GM21825 (cell line): ENCODE results near the gene C1QTNF1.

Experiments
- ATAC-seq: cut with Tn5 transposase; IDR thresholded peaks from one replicate; pipeline ENCODE4 v1.9.1; 2021; ENCODE audit warnings: mild to moderate bottlenecking, moderate library complexity; ENCODE audit not compliant: unreplicated experiment

C1QTNF1 gene

DNA sequence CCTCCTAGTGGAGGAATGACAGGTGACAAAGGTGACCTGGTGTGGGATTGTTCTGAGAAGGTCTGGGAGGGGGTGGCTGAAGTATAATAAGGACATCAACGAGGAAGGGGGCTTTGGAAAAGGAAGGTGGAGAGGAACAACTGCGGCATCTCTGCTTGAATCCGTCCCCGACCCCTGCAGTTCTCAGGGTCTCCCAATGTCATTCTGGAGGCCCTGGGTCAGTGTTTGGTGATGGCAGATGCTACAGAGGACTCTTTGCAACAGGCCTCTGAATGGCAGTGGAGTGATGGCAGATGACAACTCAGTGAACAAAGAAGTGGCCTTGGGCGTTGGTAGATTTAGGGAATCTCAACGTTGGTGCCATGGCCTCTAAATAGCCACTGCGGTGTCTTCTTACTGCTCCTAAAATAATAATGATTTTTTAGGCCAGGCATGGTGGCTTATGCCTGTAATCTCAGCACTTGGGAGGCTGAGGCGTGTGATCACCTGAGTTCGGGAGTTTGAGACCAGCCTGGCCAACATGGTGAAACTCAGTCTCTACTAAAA lies 52.0 kb downstream of the C1QTNF1 start:
- no peak for ATAC-seq

DNA sequence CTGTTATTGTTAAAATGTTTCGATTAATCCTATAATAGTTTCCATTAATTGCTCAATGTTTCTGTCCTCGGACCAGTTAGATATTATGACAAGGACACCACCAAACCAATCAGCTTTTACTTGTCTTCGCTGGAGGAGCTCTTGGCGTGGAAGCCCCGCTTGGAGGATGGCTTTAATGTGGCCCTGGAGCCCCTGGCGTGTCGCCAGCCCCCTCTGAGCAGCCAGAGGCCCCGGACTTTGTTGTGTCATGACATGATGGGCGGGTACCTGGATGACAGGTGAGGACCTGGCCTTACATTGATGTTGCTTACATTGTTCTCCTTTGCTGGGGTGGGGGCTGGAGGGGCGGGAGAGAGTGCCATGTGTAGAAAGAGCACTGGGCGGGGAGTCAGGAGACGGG lies 53.6 kb downstream of the C1QTNF1 start:
- no peak for ATAC-seq

DNA sequence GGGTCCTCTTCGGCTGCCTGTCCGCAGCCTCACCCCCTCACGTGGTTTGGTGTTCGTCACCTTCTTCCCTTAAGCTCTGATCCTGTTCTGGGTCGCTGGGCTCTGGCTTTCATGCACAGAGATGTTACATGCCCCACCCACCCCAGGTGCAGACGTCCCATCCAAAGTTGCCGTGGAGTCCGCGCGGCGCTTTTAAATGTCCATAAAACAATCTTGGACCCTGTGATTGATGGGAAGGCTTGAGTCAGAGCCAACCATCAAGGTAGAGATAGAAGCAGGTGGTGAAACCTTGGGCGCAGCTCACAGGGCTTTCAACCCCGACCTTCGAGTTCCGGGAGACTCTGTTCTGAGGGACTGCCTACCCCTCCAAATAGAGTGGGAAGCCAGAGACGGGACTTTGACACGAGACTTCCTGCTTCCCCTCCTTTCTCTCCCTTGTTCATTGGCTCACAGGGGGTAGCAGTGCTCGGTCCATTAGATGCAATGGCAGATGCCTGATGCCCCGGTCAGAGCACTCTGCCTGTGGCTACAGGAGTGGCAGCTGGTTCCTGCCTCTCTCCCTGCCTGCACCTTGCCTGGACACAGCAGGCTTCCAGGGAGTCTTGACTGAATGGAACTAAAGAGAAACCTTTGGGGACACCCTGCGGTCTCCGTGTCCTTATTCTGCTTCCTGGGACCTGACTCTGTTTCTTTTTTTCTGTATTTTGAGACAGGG lies 54.7 kb downstream of the C1QTNF1 start:
- ATAC-seq, result no peak

DNA sequence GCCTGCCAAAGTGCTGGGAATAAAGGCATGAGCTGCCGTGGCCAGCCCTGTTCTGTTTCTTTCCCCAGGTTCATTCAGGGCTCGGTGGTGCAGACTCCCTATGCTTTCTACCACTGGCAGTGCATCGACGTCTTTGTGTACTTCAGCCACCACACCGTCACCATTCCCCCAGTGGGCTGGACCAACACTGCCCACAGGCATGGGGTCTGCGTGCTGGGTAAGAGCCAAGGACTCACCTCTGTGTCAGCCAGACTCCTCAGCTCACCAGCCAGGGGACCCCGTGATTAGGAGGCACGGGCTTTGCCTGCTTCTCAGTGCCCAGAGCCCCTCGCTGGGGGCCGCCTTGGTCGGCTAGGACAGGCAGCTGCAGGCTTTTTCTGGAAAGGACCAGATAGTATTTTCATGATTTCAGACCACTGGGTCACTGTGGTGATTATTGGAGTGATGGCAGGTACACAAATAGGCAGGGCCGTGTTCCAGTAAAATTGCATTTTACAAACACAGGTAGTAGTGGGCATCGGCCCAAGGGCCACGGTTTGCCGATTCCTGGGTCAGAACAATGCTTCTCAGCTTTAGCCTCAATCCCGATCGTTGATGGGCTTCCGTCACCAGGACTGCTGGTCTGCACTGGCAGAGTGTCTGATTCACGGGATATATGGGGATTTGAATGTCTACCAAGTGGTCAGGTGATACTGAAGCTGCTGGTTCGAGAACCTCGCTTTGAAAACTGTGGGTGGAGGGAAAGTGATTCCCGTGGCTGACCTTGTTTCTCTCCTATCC lies 55.6 kb downstream of the C1QTNF1 start:
- ATAC-seq, result no peak

DNA sequence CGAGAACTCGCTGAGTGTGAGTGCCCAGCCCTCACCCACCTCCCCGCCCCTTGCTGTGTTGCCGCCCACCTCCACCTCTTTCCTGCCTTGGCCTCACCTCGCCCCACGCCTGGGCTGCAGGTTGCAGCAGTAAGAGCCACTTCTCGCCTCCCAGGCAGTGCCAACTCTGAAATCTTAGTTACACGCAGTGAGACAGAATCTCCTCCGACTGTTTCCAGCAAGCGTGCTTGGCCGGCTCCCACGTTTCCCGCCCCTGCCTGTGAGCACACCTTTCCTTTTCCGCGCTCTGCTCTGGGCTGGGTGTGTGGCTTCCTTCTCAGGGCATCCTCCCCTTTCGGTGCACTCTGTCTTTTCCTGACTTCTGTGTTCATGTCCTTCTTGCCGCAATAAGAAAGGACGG lies 56.4 kb downstream of the C1QTNF1 start:
- no peak for ATAC-seq

DNA sequence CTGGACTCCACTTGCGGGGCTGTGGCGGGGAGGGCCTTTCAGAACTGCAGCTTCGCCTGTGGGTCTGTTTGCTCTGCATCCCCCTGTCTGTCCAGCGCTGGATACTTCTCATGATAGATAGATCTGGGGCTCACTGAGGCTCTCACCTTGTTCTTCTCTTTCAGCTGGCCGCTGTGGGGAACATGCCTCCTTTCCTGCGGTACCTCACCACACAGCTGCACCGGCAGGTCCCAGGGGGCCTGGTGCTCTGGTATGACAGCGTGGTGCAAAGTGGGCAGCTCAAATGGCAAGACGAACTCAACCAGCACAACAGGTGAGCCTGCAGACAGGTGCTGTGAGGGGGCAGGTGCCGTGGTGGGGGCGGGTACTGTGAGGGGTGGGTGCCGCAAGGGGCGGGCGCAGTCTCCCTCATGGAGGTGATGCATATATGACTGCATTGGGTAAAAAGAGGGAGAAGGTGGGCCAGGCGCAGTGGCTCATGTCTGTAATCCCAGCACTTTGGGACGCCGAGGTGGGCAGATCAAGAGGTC lies 56.9 kb downstream of the C1QTNF1 start:
- ATAC-seq, result no peak

DNA sequence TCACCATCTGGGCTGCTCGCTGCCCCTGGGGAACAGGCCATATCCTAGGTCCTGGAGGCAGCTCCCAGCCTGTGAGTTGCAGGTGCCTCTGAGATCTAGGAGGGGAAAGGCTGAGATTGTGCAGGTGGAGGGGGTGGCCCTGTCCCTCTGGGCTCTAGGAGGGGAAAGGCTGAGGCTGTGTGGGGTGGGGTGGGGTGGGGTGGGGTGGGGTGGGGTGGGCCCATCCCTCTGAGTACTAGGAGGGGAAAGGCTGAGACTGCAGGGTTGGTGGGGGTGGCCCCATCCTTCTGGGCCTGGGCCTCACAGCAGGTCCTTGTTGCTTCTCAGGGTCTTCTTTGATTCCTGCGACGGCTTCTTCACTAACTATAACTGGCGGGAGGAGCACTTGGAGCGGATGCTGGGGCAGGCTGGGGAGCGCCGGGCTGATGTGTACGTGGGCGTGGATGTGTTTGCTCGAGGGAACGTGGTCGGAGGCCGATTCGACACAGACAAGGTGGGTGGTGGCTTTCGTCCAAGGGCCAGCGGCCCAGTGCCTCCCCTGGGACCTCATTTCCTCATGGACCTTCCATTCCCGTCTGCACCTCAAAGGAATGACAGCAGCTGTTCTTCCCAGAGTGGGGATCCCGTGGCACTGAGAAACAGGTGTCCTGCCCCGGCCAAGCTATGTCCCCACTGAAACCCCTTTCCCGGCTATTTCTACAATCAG lies 57.8 kb downstream of the C1QTNF1 start:
- no peak for ATAC-seq

DNA sequence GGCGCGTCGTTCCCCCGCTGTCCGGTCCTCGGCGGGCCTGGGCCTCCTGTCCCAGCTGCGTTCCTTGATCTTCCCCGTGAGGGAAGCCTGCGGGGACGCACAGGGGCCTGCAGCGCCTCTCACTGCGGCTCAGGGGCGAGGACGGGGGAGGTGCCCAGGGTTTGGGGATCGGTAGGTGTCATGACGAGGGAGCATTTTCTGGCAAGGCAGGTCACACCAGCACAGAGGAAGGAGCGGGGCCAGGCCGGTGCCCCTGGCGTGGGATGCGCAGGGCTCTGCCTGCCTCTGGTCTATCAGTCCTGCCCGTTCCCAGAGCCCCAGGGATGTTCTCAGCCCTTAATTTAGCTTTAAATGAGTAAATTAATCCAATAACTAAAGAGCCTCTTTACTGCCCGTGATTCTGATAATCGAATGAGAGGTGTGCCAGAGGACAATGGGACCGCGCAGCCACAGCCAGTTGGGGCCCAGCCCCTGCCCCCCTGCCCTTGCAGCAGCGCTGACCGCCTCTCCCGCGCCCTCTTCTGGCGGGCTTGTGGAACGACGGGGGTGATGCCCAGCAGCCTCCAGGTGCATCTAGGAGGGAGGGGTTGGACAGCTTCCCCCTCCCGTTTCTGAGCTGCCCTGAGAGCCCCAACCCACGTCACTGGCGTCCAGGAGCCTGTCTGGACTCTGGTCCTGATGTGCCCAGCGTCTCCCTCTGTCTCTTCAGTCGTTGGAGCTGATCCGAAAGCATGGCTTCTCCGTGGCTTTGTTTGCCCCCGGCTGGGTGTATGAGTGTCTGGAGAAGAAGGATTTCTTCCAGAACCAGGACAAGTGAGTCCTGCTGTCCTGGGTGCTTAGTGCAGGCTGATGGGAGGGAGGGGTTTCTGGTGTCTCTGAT lies 58.6 kb downstream of the C1QTNF1 start:
- ATAC-seq, result no peak

DNA sequence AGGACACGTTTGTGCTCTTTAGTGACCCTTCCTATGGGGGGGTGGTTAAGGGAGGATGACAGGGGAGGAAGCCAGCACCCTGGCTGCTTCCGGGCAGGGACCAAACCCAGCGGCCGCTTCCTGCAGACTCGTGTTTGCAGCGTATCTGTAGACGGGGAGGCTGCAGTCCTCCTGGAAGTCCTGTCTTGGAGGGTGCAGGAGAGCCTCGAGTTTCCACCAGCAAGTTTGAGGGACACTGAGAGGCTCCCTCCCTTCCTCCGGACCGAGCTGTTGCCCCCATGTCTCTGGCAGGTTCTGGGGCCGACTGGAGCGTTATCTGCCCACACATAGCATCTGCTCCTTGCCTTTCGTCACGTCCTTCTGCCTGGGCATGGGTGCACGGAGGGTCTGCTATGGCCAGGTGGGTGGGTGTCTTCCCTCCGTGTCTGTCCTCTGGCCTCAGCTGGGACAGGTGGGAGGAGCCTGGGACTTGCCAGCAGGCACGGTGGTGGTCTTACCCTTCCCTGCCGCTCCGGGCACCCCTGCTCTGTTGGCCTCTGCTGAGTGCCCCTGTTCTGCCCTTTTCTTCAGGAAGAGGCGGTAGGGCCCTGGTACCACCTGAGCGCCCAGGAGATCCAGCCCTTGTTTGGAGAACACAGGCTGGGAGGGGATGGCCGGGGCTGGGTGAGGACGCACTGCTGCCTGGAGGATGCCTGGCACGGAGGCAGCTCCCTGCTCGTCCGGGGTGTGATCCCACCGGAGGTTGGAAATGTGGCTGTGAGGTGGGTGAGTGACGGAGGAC lies 59.4 kb downstream of the C1QTNF1 start:
- ATAC-seq, result no peak

DNA sequence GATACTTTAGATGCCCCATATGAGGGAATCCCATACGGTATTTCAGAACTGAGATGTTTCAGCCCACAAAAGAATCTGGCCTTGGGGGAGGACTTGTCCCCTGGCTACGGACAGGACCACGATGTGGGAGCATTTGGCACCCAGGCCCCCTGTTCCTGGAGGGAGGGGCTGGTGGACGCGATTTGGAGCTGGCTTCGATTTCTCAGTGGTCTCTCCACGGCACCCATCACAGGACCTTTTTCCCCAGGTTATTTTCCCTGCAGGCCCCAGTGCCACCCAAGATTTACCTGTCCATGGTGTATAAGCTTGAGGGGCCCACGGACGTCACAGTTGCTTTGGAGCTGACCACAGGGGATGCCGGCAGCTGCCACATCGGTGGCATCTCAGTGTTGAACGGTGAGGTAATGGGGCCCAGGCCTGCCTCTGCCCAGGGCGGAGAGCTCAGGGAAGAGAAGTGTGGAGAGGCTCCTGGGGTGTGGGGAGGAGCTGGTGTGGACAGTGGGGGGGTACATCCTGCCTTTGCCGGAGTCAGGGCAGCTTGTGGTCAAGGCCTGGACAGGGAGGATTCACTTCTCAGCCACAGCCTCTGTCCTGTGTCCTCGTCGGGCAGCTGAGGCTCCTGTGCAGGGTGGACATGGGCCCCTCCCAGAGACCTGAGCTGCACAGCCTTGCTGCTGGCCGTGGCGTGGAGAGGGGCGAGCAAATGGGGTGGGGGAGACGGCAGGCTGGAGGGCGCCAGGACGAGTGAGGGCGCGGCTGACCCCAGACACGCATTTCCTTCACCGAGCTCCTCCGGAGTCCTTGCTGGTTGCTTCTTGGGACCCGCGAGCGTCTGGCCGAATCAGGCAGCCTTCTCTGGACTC lies 60.6 kb downstream of the C1QTNF1 start:
- ATAC-seq, result no peak

DNA sequence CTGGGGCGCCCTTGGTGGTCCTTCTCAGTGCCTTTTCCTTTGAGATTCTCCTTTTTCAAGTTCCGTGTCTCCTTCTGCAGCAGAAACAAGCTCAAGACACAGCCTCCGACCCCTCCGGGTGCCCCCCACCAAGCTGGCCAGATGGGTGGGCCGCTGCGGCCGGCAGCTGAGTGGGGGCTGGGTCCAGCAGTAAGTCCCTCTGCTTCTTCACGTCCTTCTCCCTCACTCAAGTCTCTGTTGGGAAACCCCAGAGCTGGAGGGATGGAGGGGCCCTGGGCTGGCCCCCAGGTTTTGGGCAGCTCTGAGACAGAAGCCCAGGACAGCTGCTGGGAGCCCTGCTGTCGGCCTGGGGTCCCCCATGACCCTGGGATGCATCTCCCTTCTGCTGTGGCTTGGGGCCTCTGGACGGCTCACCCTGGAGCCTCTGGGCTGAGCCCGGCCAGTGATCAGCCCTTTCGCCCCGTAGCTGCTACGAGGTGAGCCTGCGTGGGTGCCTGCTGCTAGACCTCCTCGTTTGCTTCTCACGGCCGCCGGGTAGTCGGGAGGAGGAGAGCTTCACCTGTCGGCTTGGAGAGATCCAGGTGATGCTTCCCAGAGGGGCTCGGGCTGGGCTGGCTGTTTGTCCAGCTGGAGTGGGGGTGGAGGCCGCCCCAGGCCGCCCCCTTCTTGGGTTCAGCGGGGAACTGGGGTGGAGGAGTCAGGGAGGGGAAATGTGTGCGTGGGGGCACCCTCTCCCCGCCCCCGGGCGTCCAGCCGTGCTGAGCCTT lies 61.4 kb downstream of the C1QTNF1 start:
- no peak for ATAC-seq

DNA sequence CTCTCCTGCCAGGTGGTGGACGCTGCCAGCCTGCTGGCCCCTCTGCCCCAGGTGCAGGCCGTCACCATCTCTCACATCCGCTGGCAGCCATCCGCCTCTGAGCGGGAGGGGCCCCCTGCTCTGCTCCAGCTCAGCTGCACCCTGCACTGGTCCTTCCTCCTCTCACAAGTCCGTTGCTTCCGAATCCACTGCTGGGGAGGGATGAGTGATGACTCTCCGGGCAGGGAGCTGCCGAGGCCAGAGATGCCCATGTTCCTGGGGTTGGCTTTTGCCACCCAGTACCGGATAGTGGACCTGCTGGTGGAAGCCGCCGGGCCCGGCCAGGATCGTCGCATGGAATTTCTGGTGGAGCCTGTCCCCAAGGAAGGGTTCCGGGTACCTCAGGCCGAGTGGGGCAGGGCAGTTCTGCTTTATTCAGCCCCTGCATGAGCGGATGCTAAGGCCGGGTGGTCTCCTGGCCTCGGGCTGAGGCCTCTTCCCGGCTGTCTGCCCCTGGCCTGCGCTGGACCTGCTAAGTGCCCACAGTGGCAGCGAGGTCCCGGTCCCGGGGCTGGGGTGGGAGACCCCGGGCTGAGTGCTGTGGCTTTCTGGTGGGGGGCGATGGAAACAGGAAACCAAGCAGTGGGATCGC lies 62.1 kb downstream of the C1QTNF1 start:
- no peak for ATAC-seq

DNA sequence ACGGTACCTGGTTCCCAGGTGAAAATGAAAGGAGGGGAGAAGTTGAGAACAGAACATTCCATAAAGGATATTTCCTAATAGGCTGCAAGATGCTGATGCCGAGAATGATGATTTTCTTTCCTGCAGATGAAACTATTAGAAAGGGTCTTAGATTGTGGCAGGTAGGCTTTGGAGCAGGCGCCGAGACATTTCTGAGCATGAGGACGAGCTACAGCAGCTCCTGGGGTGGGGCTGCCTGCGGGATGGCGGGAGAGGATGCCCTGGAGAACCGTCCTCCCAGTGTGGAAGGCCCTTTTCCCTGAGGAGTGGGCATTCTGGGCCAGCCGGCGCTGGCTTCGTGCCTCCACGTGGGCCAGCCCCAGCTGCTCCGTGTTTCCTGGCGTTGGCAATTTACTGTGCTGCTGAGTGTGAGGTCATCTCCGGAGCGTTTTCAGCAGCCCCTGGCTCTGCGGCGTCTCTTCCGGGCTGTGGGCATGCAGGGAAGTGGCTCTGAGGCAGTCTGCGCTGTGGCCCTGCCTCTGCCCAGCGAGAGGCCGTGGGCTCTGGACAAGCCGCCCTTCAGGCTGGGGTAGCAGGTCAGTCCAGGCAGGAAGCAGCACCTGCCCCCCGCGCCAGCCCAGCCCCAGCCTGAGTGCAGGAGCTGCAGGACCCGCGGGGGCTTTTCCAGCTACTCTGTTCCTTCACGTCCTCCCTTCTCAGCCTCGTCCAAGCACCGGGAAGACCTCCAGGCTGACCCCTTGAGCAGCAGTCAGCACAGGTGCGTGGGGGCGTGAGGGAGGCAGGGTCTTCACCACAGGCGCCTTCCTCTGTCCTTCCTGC lies 62.8 kb downstream of the C1QTNF1 start:
- ATAC-seq, result no peak

DNA sequence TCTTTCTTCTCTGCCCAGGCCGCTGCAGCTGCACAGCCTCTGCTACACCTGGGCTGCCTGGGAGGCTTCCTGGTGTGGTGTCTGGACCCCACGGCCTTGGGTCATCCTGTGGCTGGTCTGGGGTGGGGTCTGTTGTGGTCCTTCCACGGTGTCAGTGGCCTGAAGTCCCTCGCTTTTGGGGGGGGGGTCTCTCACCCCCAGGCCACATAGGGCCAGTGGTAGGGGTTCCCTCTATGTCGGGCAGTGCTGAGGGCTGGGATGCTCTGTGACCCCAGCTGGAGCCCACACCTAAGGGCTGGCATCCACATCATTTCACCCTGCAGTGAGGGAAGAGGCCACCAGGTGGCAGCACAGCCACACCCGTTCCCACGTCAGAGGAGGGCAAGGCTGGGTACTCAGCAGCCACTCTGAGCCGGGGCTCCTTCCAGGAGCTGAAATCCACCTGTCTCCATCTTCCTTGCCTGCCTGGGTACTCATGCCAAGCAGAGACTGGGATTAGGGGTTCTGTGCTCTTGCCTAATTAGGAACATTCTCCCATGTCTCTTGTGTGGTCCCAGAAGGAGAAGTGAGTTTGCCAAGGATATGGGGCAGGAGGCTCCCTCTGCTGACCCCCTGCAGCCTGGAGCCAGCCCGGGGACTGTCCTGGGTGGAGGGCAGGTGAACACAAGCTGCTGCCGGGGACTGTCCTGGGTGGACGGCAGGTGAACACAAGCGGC lies 63.6 kb downstream of the C1QTNF1 start:
- ATAC-seq, result no peak

DNA sequence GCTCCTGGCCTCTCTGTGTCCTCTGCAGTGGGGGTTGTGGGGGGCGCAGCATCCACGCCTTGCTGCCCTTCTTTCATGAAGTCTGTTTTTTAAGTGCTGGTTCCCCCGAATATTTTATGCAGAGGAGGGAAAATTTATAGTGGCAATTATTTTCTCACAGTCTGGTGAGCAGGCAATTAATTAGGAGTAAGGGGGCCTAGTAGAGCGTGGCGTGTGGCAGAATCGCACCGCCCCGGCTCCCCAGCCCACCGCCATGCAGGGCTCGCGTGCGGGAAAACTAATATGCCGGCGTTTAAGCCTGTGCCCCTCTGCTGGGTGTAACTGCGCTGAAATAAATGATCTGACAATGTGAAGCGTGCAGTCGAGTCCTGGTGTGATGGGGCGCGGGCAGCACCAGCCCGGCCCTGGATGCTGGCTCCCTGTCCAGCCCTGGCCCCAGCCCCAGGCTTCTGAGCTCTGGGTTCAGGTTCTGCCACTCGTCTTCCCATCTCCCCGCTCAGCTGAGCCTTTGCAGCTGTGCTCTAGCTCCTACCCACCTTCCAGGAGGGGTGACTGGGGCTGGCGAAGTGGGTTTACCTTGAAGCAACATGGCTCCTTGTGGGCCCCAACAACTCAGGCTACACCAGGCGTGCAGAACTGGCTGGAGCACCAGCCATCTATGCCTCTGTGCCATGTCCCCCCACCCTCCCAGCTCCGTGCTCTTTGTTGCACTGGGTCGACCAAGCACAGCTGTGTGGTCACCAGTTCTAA lies 64.5 kb downstream of the C1QTNF1 start:
- ATAC-seq, result no peak
